ENCODE measurements around the gene CLSTN2.

Gene CLSTN2

DNA sequence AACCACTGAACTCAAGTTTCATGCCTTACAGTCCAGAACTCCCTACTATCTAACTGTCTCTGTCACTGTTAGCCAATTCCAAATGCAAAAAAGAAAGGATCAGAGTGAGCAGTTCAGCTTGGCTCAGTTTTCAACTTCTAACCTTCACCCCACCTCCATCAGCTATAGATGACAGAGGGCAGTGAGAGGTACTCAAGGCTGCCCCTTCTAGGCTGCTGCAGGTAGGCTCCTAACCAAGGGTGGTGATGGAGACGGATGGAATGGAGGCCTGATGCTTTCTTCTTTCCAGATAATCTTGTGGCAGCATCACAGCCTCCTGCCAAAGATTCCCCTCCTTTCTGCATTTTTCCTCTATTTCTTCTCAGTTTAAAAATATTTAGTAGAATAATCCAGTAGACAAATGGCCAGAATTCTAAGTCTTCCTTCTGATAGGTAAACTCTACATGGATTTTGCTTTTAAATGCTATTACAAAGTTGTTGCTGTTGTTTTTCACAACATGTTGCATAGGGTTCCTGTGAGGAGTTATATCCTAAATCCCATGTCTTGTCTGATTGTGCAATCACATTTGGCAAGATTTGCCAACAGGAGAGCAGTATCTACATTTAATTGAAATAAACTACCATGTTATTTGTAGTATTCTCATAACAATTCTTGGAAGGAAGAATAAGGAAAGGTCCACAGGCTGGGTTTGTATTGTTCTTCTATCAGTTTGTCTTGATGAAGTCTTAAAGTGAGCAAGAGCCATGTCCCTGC is 441.3 kb downstream of the CLSTN2 start:
- Histone ChIP-seq H2BK12ac (ENCODE audit: low read length in 2 of 2) (no peak overlapping the region), H2BK15ac (ENCODE audit: low read depth, poor library complexity, severe bottlenecking) (no peak overlapping the region), H3K9ac (ENCODE audit: low read length) (no peak overlapping the region), H3K79me1 (replicated peaks; ENCODE audit: low read length, poor library complexity, severe bottlenecking) (no peaks in the 10 kb centered on the region), H3K4me3 (ENCODE audit: insufficient read depth in 1 of 2, low read depth in 1 of 2, low read length in 2 of 2) (no peak overlapping the region), H3K23ac (ENCODE audit: low read length in 2 of 2) (no peak overlapping the region), H4K8ac (ENCODE audit: low read length) (no peak overlapping the region), H2AFZ (ENCODE audit: low read depth, low read length) (no peak overlapping the region), H3K18ac (ENCODE audit: low read depth in 1 of 2, low read length in 2 of 2) (no peak overlapping the region), H3K4ac (ENCODE audit: low read depth in 1 of 2, low read length in 2 of 2) (no peak overlapping the region), H3K27me3 (ENCODE audit: control insufficient read depth in 1 of 2, insufficient read depth in 1 of 2, low read length in 2 of 2) (peaks cover 0 to 32% of the 10 kb centered on the region in 2 experiments), H3K9me3 (ENCODE audit: control insufficient read depth, low read length) (peaks cover 4% of the 10 kb centered on the region), H3K27ac (ENCODE audit: low read length, poor library complexity, severe bottlenecking) (no peak overlapping the region), H3K36me3 (ENCODE audit: control insufficient read depth in 1 of 2, insufficient read depth in 2 of 2, low read depth in 1 of 2, low read length in 2 of 2) (no peaks in the 10 kb centered on the region), H2AK5ac (ENCODE audit: low read length, severe bottlenecking) (no peak overlapping the region), H2BK120ac (ENCODE audit: low read depth, low read length) (no peak overlapping the region), H4K91ac (ENCODE audit: low read length) (no peak overlapping the region), H3K4me1 (ENCODE audit: control insufficient read depth, insufficient read depth, low read depth, low read length) (no peaks in the 10 kb centered on the region), H2BK5ac (ENCODE audit: low read depth, low read length, poor library complexity, severe bottlenecking) (no peak overlapping the region), H3K14ac (ENCODE audit: low read length in 2 of 2) (no peak overlapping the region), H3K4me2 (ENCODE audit: low read length, poor library complexity, severe bottlenecking) (no peak overlapping the region)
- no peak for DNase-seq
- WGBS, result no CpG with 5 or more reads among the region's 1 CpG

DNA sequence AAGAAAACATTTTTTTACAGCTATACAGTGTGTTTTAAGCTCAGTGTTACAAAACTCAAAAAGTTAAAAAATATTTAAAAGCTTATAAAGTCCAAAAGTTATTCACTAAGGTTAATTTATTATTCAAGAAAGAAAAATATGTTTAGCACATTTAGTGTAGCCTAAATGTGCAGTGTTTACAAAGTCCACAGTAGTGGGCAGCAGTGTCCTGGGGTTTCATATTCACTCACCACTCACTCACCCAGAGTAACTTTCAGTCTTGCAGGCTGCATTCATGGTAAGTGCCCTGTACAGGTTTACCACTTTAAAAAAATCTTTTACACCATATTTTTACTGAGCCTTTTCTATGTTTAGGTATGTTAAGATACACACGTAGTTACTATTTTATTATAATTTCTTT is 442.7 kb downstream of the CLSTN2 start:
- Histone ChIP-seq H3K23ac (ENCODE audit: low read length in 2 of 2) (no peak overlapping the region), H2BK120ac (ENCODE audit: low read depth, low read length) (no peak overlapping the region), H3K27me3 (ENCODE audit: control insufficient read depth in 1 of 2, insufficient read depth in 1 of 2, low read length in 2 of 2) (peaks cover 0 to 30% of the 10 kb centered on the region in 2 experiments), H2AK5ac (ENCODE audit: low read length, severe bottlenecking) (no peak overlapping the region), H3K14ac (ENCODE audit: low read length in 2 of 2) (no peak overlapping the region), H3K36me3 (ENCODE audit: control insufficient read depth in 1 of 2, insufficient read depth in 2 of 2, low read depth in 1 of 2, low read length in 2 of 2) (no peaks in the 10 kb centered on the region), H2BK12ac (ENCODE audit: low read length in 2 of 2) (no peak overlapping the region), H3K9me3 (ENCODE audit: control insufficient read depth, low read length) (peaks cover 4% of the 10 kb centered on the region), H3K4me2 (ENCODE audit: low read length, poor library complexity, severe bottlenecking) (no peak overlapping the region), H3K9ac (ENCODE audit: low read length) (no peak overlapping the region), H4K91ac (ENCODE audit: low read length) (no peak overlapping the region), H3K4me1 (ENCODE audit: control insufficient read depth, insufficient read depth, low read depth, low read length) (no peaks in the 10 kb centered on the region), H2BK5ac (ENCODE audit: low read depth, low read length, poor library complexity, severe bottlenecking) (no peak overlapping the region), H3K4ac (ENCODE audit: low read depth in 1 of 2, low read length in 2 of 2) (no peak overlapping the region), H2AFZ (ENCODE audit: low read depth, low read length) (no peak overlapping the region), H4K8ac (ENCODE audit: low read length) (no peak overlapping the region), H3K79me1 (replicated peaks; ENCODE audit: low read length, poor library complexity, severe bottlenecking) (no peaks in the 10 kb centered on the region), H3K18ac (ENCODE audit: low read depth in 1 of 2, low read length in 2 of 2) (no peak overlapping the region), H2BK15ac (ENCODE audit: low read depth, poor library complexity, severe bottlenecking) (no peak overlapping the region), H3K27ac (ENCODE audit: low read length, poor library complexity, severe bottlenecking) (no peak overlapping the region), H3K4me3 (ENCODE audit: insufficient read depth in 1 of 2, low read depth in 1 of 2, low read length in 2 of 2) (no peak overlapping the region)
- WGBS, result no CpG with 5 or more reads among the region's 1 CpG
- DNase-seq, result no peak

DNA sequence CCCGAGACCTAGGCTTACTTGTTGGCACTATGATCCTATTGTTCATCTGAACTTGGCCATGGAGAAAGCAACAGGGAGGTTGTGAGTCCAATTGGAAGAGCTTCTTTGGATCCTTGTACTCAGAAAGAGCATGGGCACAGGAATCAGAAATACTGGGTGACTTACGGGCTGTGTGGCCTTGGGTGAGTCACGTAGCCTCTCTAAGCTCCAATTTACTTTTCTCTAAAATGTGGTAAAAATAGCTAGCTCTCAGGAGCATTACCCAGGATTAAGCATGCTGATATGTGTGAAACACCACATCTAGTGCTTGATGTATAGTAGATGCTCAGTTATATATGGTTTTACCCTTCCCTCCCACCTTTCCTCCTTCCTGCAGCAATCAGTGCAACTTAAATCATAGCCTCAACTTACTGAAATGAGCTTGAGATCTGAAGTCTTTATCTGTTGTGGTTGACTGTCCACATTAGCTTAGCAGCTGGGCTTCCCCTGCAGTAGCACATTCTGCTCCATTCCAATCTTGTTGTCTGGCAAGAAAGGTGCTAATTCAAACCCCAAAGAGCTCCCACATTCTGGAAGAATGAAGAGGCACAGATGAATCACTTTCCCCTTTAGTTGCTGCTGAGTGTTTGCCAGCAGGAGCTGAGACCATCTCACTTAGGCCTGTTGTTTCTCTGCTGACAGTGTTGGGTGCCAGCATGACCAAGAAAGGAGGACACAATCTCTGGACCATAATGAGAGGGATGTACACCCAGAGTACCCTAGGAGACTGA is 443.8 kb downstream of the CLSTN2 start:
- Histone ChIP-seq H2AK5ac (ENCODE audit: low read length, severe bottlenecking) (no peak overlapping the region), H3K23ac (ENCODE audit: low read length in 2 of 2) (no peak overlapping the region), H2BK5ac (ENCODE audit: low read depth, low read length, poor library complexity, severe bottlenecking) (no peak overlapping the region), H2BK12ac (ENCODE audit: low read length in 2 of 2) (no peak overlapping the region), H3K9me3 (ENCODE audit: control insufficient read depth, low read length) (peaks cover 4% of the 10 kb centered on the region), H2BK15ac (ENCODE audit: low read depth, poor library complexity, severe bottlenecking) (no peak overlapping the region), H3K4ac (ENCODE audit: low read depth in 1 of 2, low read length in 2 of 2) (no peak overlapping the region), H3K27me3 (ENCODE audit: control insufficient read depth in 1 of 2, insufficient read depth in 1 of 2, low read length in 2 of 2) (peaks cover 0 to 21% of the 10 kb centered on the region in 2 experiments), H3K4me1 (ENCODE audit: control insufficient read depth, insufficient read depth, low read depth, low read length) (no peaks in the 10 kb centered on the region), H3K27ac (ENCODE audit: low read length, poor library complexity, severe bottlenecking) (no peak overlapping the region), H3K79me1 (replicated peaks; ENCODE audit: low read length, poor library complexity, severe bottlenecking) (no peaks in the 10 kb centered on the region), H3K18ac (ENCODE audit: low read depth in 1 of 2, low read length in 2 of 2) (no peak overlapping the region), H3K4me3 (ENCODE audit: insufficient read depth in 1 of 2, low read depth in 1 of 2, low read length in 2 of 2) (no peak overlapping the region), H3K4me2 (ENCODE audit: low read length, poor library complexity, severe bottlenecking) (no peak overlapping the region), H3K36me3 (ENCODE audit: control insufficient read depth in 1 of 2, insufficient read depth in 2 of 2, low read depth in 1 of 2, low read length in 2 of 2) (no peaks in the 10 kb centered on the region), H3K9ac (ENCODE audit: low read length) (no peak overlapping the region), H2BK120ac (ENCODE audit: low read depth, low read length) (no peak overlapping the region), H4K91ac (ENCODE audit: low read length) (no peak overlapping the region), H4K8ac (ENCODE audit: low read length) (no peak overlapping the region), H2AFZ (ENCODE audit: low read depth, low read length) (no peak overlapping the region), H3K14ac (ENCODE audit: low read length in 2 of 2) (no peak overlapping the region)
- DNase-seq, result no peak
- 28% methylated on average over 3 of the region's 3 CpGs for whole genome bisulfite sequencing

DNA sequence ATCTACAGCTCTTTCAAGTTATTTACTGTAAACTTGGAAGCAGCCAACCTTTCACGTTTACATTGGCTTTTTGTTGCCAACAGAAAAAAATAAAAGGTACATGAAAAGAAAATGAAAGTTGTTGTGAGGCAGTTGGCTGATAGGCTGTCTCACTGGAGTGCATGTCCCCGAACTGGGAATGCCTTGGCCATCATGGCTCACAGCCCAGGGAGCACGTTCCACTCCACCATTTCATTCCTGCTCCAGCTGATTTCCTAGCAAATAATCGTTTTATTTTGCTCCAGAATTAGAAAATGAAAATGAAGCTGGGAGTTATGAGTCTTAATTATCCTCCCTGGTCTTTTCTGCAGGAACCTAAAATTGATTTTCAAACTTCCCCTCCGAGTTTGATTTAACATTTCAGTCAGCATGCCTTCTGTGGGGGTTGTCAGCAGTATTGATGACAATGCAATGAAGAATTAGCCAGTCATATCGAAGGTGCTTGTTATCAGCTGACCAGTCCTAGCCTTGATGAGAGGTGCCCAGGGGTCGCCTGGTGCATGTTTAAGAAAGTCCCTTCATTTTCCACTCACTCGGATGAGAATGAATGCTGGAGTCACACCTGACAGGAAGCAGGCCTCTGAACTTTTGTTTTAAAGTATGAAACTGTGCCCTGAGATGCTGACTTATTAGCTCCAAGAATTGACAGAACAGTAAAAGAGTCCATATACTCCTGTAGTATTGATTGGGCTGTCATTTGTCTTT is 449.2 kb downstream of the CLSTN2 start:
- H3K4me2 ChIP-seq (ENCODE audit: low read length, poor library complexity, severe bottlenecking), result no peak overlapping the region
- no peak overlapping the region for H2BK120ac ChIP-seq (ENCODE audit: low read depth, low read length)
- peaks cover 0 to 4% of the 10 kb centered on the region in 2 experiments for H3K36me3 ChIP-seq (ENCODE audit: control insufficient read depth in 1 of 2, insufficient read depth in 2 of 2, low read depth in 1 of 2, low read length in 2 of 2)
- H3K4ac ChIP-seq (ENCODE audit: low read depth in 1 of 2, low read length in 2 of 2), result no peak overlapping the region
- H2AFZ ChIP-seq (ENCODE audit: low read depth, low read length), result no peak overlapping the region
- no peak overlapping the region for H4K91ac ChIP-seq (ENCODE audit: low read length)
- H2BK5ac ChIP-seq (ENCODE audit: low read depth, low read length, poor library complexity, severe bottlenecking), result no peak overlapping the region
- H3K27ac ChIP-seq (ENCODE audit: low read length, poor library complexity, severe bottlenecking), result no peak overlapping the region
- no peak overlapping the region for H2BK12ac ChIP-seq (ENCODE audit: low read length in 2 of 2)
- 80% methylated on average over 5 of the region's 8 CpGs for WGBS
- no peak overlapping the region for H3K18ac ChIP-seq (ENCODE audit: low read depth in 1 of 2, low read length in 2 of 2)
- no peaks in the 10 kb centered on the region for H3K9me3 ChIP-seq (ENCODE audit: control insufficient read depth, low read length)
- no peak overlapping the region for H2BK15ac ChIP-seq (ENCODE audit: low read depth, poor library complexity, severe bottlenecking)
- no peaks in the 10 kb centered on the region for H3K79me1 ChIP-seq (replicated peaks; ENCODE audit: low read length, poor library complexity, severe bottlenecking)
- peaks cover 3% of the 10 kb centered on the region for H3K4me1 ChIP-seq (ENCODE audit: control insufficient read depth, insufficient read depth, low read depth, low read length)
- H3K4me3 ChIP-seq (ENCODE audit: insufficient read depth in 1 of 2, low read depth in 1 of 2, low read length in 2 of 2), result no peak overlapping the region
- no peak overlapping the region for H3K14ac ChIP-seq (ENCODE audit: low read length in 2 of 2)
- no peak overlapping the region for H3K23ac ChIP-seq (ENCODE audit: low read length in 2 of 2)
- DNase-seq, result no peak
- H3K27me3 ChIP-seq (ENCODE audit: control insufficient read depth in 1 of 2, insufficient read depth in 1 of 2, low read length in 2 of 2), result peaks cover 0 to 18% of the 10 kb centered on the region in 2 experiments
- H2AK5ac ChIP-seq (ENCODE audit: low read length, severe bottlenecking), result no peak overlapping the region
- H4K8ac ChIP-seq (ENCODE audit: low read length), result no peak overlapping the region
- H3K9ac ChIP-seq (ENCODE audit: low read length), result no peak overlapping the region
